MM.1S (cell line): ENCODE results near the gene SCO2.
A peak's percentile ranks its signal among the peaks of the same experiment; 100 is the strongest.

ENCODE experiments used
- DNase-seq: peaks from one replicate; pipeline ENCODE4 v3.0.0-alpha.2; 2015
- H2AFZ ChIP-seq: fragments of 300-600 bp; sonication (generic); 2 replicates; pipeline ENCODE4 v1.6.0; 2016; ENCODE audit warnings: antibody characterized with exemption, low read length
- H3F3A ChIP-seq: fragments of 300-600 bp; sonication (generic); 2 replicates; pipeline ENCODE4 v1.6.1; 2016; ENCODE audit warnings: mild to moderate bottlenecking, antibody characterized with exemption, low read length, moderate library complexity, mixed read lengths; ENCODE audit not compliant: insufficient read depth
- H3K27ac ChIP-seq: fragments of 300-600 bp; sonication (generic); 2 replicates; pipeline ENCODE4 v1.5.1; 2016; ENCODE audit warnings: mild to moderate bottlenecking, low read length
- H3K27me3 ChIP-seq: fragments of 300-600 bp; sonication (generic); replicated peaks from 2 replicates; pipeline ENCODE4 v1.6.0; 2016; ENCODE audit warnings: low read length; ENCODE audit not compliant: insufficient read depth
- H3K36me3 ChIP-seq: fragments of 300-600 bp; sonication (generic); replicated peaks from 2 replicates; pipeline ENCODE4 v1.6.1; 2016; ENCODE audit warnings: mild to moderate bottlenecking, low read length, mixed read lengths; ENCODE audit not compliant: insufficient read depth
- H3K4me1 ChIP-seq: fragments of 300-600 bp; sonication (generic); 2 replicates; pipeline ENCODE4 v1.6.1; 2016; ENCODE audit warnings: low read length, mixed read lengths
- H3K4me2 ChIP-seq: fragments of 300-600 bp; sonication (generic); 2 replicates; pipeline ENCODE4 v1.6.0; 2016; ENCODE audit warnings: low read depth, low read length
- H3K4me3 ChIP-seq: fragments of 300-600 bp; sonication (generic); 2 replicates; pipeline ENCODE4 v1.5.1; 2016; ENCODE audit warnings: low read length, mixed read lengths
- H3K79me2 ChIP-seq: fragments of 300-600 bp; sonication (generic); 2 replicates; pipeline ENCODE4 v1.6.1; 2016; ENCODE audit warnings: mixed run types, low read length, mixed read lengths
- H3K9ac ChIP-seq: fragments of 300-600 bp; sonication (generic); 2 replicates; pipeline ENCODE4 v1.6.1; 2016; ENCODE audit warnings: low read length, mixed read lengths
- H3K9me2 ChIP-seq: fragments of 300-600 bp; sonication (generic); replicated peaks from 2 replicates; pipeline ENCODE4 v1.6.1; 2016; ENCODE audit warnings: mild to moderate bottlenecking, low read length, mixed read lengths; ENCODE audit not compliant: insufficient read depth
- H3K9me3 ChIP-seq: fragments of 300-600 bp; sonication (generic); replicated peaks from 2 replicates; pipeline ENCODE4 v1.6.1; 2016; ENCODE audit warnings: mild to moderate bottlenecking, low read length, mixed read lengths; ENCODE audit not compliant: insufficient read depth
- H4K20me1 ChIP-seq: fragments of 300-600 bp; sonication (generic); 2 replicates; pipeline ENCODE4 v1.6.1; 2016; ENCODE audit warnings: mild to moderate bottlenecking, low read length, moderate library complexity, mixed read lengths; ENCODE audit not compliant: insufficient read depth
- CTCF ChIP-seq: fragments of 300-600 bp; sonication (generic); IDR thresholded peaks from 2 replicates; pipeline ENCODE4 v1.5.1; 2016; ENCODE audit warnings: antibody characterized with exemption, low read length, mixed read lengths
- EZH2 ChIP-seq: fragments of 300-600 bp; sonication (generic); optimal IDR thresholded peaks from 2 replicates; pipeline ENCODE3; 2017; ENCODE audit warnings: low read depth, mild to moderate bottlenecking, antibody characterized with exemption, low read length, mixed read lengths
- EZH2phosphoT487 ChIP-seq: fragments of 300-600 bp; sonication (generic); IDR thresholded peaks from 2 replicates; pipeline ENCODE4 v1.6.1; 2018; ENCODE audit warnings: antibody characterized with exemption, low read length

SCO2 gene

GRCh38 chr22:50479721-50480120 lies 45.7 kb downstream of the SCO2 start:
- Histone ChIP-seq H3K4me3 (no peak overlapping the region), H3K79me2 (no peaks in the 10 kb centered on the region), H3K4me2 (no peak overlapping the region), H3K9ac (no peak overlapping the region), H3K27ac (no peak overlapping the region), H2AFZ (no peak overlapping the region), H3K4me1 (0 out of 2 replicates have a peak, but pooled peaks cover 3% of the 10 kb centered on the region), H3K9me2 (no peaks in the 10 kb centered on the region), H3K27me3 (peaks cover 14% of the 10 kb centered on the region), H3F3A (no peaks in the 10 kb centered on the region), H3K36me3 (no peaks in the 10 kb centered on the region), H4K20me1 (no peaks in the 10 kb centered on the region), H3K9me3 (no peaks in the 10 kb centered on the region)
- no peak for TF ChIP-seq EZH2phosphoT487
- no peak for DNase-seq

GRCh38 chr22:50477923-50478322 lies 47.5 kb downstream of the SCO2 start:
- DNase-seq = no peak
- Histone ChIP-seq H3K9me3 (no peaks in the 10 kb centered on the region), H3K9ac (no peak overlapping the region), H3K4me1 (peaks cover 11% of the 10 kb centered on the region), H3K4me3 (no peak overlapping the region), H3K36me3 (no peaks in the 10 kb centered on the region), H3K27me3 (peaks cover 14% of the 10 kb centered on the region), H3K27ac (no peak overlapping the region), H3K79me2 (peaks cover 17% of the 10 kb centered on the region), H3F3A (no peaks in the 10 kb centered on the region), H3K4me2 (no peak overlapping the region), H4K20me1 (peaks cover 4% of the 10 kb centered on the region; the same call in 1 of the 2 replicates), H3K9me2 (no peaks in the 10 kb centered on the region), H2AFZ (no peak overlapping the region)
- TF ChIP-seq EZH2phosphoT487 (no peak), CTCF (no peak)

- no peaks in the 10 kb centered on the region; the same call in 1 of the 2 replicates for H3F3A ChIP-seq
- H3K4me3 ChIP-seq = no peak overlapping the region
- H3K9me3 ChIP-seq = no peaks in the 10 kb centered on the region
- H3K36me3 ChIP-seq = no peaks in the 10 kb centered on the region
- no peak for TF ChIP-seq EZH2phosphoT487
- no peak for TF ChIP-seq EZH2
- TF ChIP-seq CTCF = no peak
- peaks cover 14% of the 10 kb centered on the region for H3K27me3 ChIP-seq
- H3K9me2 ChIP-seq = no peaks in the 10 kb centered on the region
- no peak overlapping the region for H2AFZ ChIP-seq
- peaks cover 28% of the 10 kb centered on the region for H3K79me2 ChIP-seq
- DNase-seq = no peak
- H3K4me1 ChIP-seq = peaks cover 22% of the 10 kb centered on the region
- no peak overlapping the region for H3K27ac ChIP-seq
- peaks cover 4% of the 10 kb centered on the region; the same call in 1 of the 2 replicates for H4K20me1 ChIP-seq
- H3K4me2 ChIP-seq = no peak overlapping the region
- H3K9ac ChIP-seq = no peak overlapping the region
Observed at GRCh38 chr22:50476868-50477267, 48.5 kb downstream of the SCO2 start.

GRCh38 chr22:50475652-50476002 lies 49.8 kb downstream of the SCO2 start:
- Histone ChIP-seq H3K9ac (peak overlapping the region; percentile 66), H3F3A (peaks cover 7% of the 10 kb centered on the region), H3K9me3 (no peaks in the 10 kb centered on the region), H3K27me3 (peaks cover 14% of the 10 kb centered on the region), H4K20me1 (peaks cover 4% of the 10 kb centered on the region; the same call in 1 of the 2 replicates), H3K4me2 (peak overlapping the region; percentile 86; the same call in 1 of the 2 replicates), H3K36me3 (no peaks in the 10 kb centered on the region), H3K9me2 (no peaks in the 10 kb centered on the region), H3K79me2 (peaks cover 40% of the 10 kb centered on the region), H3K4me1 (peaks cover 34% of the 10 kb centered on the region), H3K27ac (no peak overlapping the region), H2AFZ (peak overlapping the region; percentile 84), H3K4me3 (peak overlapping the region; percentile 68)
- TF ChIP-seq EZH2 (no peak), EZH2phosphoT487 (no peak)
- no peak for DNase-seq
